ENCODE measurements around the gene ANKHD1.

Gene ANKHD1

GRCh38 chr5:140371356-140372151 is 30.1 kb upstream of the ANKHD1 start:
- DNase-seq (ENCODE audit: low spot score) = no peak

GRCh38 chr5:140372971-140373487 is 28.6 kb upstream of the ANKHD1 start:
- peak; percentile 54 for DNase-seq (ENCODE audit: low spot score)

GRCh38 chr5:140381351-140381750 is 20.3 kb upstream of the ANKHD1 start:
- no peak for DNase-seq (ENCODE audit: low spot score)

- no peak for DNase-seq (ENCODE audit: low spot score)
These were observed 19.7 kb upstream of the ANKHD1 start for GRCh38 chr5:140381972-140382371.

GRCh38 chr5:140382866-140383265 is 18.8 kb upstream of the ANKHD1 start:
- no peak for DNase-seq (ENCODE audit: low spot score)

- DNase-seq (ENCODE audit: low spot score) = no peak
These were observed 18.3 kb upstream of the ANKHD1 start for GRCh38 chr5:140383300-140383699.

- no peak for DNase-seq (ENCODE audit: low spot score)
These were observed 13.6 kb upstream of the ANKHD1 start for GRCh38 chr5:140388052-140388451.

GRCh38 chr5:140391312-140391711 is 10.3 kb upstream of the ANKHD1 start:
- DNase-seq (ENCODE audit: low spot score) = no peak

GRCh38 chr5:140391732-140392131 is 9.9 kb upstream of the ANKHD1 start:
- no peak for DNase-seq (ENCODE audit: low spot score)

GRCh38 chr5:140393738-140394137 is 7.9 kb upstream of the ANKHD1 start:
- DNase-seq (ENCODE audit: low spot score) = no peak

- DNase-seq (ENCODE audit: low spot score) = no peak
These were observed 3.2 kb upstream of the ANKHD1 start for GRCh38 chr5:140398379-140398811.

GRCh38 chr5:140399979-140400729 is 1.5 kb upstream of the ANKHD1 start:
- no peak for DNase-seq (ENCODE audit: low spot score)

- DNase-seq (ENCODE audit: low spot score) = peak; percentile 91
These were observed 787 bp upstream of the ANKHD1 start for GRCh38 chr5:140400730-140401361.

GRCh38 chr5:140402258-140403074 is 833 bp downstream of the ANKHD1 start:
- peak; percentile 30 for DNase-seq (ENCODE audit: low spot score)

- no peak for DNase-seq (ENCODE audit: low spot score)
These were observed 2.0 kb downstream of the ANKHD1 start for GRCh38 chr5:140403613-140404012.

GRCh38 chr5:140408750-140409241 is 7.2 kb downstream of the ANKHD1 start:
- DNase-seq (ENCODE audit: low spot score) = no peak

GRCh38 chr5:140413230-140413629 is 11.6 kb downstream of the ANKHD1 start:
- DNase-seq (ENCODE audit: low spot score) = no peak

GRCh38 chr5:140417235-140417634 is 15.6 kb downstream of the ANKHD1 start:
- DNase-seq (ENCODE audit: low spot score) = no peak

- no peak for DNase-seq (ENCODE audit: low spot score)
These were observed 17.4 kb downstream of the ANKHD1 start for GRCh38 chr5:140418862-140419520.

GRCh38 chr5:140420226-140420570 is 18.6 kb downstream of the ANKHD1 start:
- no peak for DNase-seq (ENCODE audit: low spot score)

Measured in germinal center (tissue), 1 donor.